RCC 7860 (cell line): ENCODE measurements around the gene FMNL2.
A peak's percentile ranks its signal among the peaks of the same experiment; 100 is the strongest.
"Not testable (repeated sequence)": the region's sequence is repeated elsewhere in the genome, so short reads cannot be mapped to it uniquely, and the experiment has no call there.

Source experiments
- DNase-seq: peaks from one replicate; pipeline ENCODE4 v3.0.0-alpha.2; 2015; ENCODE audit warnings: low spot score
- FAIRE-seq: peaks from 2 replicates; lab custom pipeline; 2012; peaks lifted over from hg19 to GRCh38; lab: Jason Lieb, UNC

FMNL2 gene

DNA sequence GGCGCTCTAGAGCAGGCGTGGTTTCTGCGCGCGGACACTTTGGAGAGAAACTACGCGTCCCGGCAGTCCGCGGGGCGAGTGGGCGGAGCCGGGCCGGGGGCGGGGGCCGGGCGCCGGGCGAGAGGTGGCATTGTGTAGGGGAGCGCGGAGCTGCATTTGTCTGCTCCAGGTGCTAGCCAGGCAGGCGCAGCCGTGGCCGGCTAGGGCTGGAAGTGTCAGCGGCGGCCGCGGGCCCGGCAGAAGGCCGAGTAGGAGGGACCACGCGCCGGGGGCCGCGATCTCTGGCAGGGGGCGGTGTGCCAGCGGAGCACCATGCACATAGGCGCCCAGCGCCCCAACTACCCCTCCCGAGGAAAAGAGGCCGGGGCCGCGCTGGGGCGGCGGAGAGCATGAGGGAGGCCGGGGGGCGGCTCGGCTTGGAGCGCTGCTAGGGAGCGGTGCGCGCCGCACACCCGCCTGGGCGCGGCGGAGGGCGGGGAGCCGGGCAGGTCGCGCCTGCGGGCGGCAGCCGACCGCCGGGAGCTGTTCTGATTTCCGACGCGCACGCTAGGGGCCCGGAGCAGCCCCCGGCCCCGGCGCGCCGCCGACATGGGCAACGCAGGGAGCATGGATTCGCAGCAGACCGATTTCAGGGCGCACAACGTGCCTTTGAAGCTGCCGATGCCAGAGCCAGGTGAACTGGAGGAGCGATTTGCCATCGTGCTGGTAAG, at the start of gene FMNL2:
Gene FMNL2 (plus strand): TSS at position 159 of the 710 bp plus-strand sequence.
- FAIRE-seq (no peak), DNase-seq (peak; percentile 61)

- FAIRE-seq (no peak), DNase-seq (no peak)
Observed at GRCh38 chr2:152292991-152293390, 42.0 kb upstream of the FMNL2 start.

DNA sequence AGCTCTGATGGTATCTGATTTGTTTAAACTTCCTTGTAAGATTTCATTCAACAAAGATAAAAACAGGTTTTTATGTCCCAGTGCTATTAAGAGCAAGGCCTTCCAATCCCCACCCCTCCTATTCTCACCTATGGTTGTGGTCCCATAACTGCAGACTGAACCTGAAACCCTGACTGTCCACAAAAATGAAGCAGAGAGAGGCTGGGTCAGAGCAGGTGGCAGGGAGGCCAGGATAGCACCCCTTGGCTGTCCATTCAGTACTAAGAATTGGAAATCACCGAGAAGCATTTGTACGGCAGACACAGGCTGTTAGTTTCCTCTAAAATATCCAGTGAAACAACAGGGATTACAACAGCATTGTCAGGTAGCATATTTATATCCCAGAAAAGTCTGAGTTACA, 37.3 kb upstream of the FMNL2 start:
- FAIRE-seq (no peak), DNase-seq (no peak)

- no peak for FAIRE-seq
- DNase-seq = no peak
Observed at GRCh38 chr2:152298754-152299153, 36.2 kb upstream of the FMNL2 start.

GRCh38 chr2:152301131-152301530, 33.8 kb upstream of the FMNL2 start:
- FAIRE-seq (no peak), DNase-seq (no peak)

DNA sequence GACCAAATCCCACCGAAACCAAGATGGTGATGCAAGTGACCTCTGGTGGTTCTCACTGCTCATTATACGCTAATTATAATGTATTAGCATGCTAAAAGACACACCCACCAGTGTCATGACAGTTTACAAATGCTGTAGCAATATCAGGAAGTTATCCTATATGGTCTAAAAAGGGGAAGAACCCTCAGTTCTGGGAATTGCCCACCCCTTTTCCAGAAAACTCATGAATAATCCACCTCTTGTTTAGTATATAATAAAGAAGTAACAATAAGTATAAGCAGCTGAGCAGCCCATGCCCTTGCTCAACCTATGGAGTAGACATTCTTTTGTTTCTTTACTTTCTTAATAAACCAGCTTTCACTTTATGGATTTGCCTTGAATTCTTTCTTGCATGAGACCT, 31.0 kb upstream of the FMNL2 start:
- DNase-seq (no peak), FAIRE-seq (no peak)

DNA sequence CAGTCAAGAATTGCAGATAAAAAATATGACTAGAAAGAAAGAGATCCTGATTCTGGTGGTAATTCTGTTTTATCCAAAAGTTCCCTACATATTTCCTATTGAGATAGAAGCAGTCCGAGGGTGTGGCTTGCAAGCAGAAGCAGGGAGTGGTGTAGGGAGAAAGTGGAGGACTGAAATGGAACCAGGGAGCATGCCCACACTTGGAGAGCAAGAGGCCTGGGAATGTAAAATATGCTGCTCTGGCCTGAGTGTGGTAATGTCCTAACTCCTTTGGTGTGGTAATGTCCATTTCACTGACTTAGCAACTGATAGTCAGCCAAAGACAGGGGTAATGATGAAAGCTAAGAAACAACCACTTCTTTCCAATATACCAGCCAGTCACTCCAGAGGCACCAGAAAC, 30.1 kb upstream of the FMNL2 start:
- FAIRE-seq = no peak
- no peak for DNase-seq

DNA sequence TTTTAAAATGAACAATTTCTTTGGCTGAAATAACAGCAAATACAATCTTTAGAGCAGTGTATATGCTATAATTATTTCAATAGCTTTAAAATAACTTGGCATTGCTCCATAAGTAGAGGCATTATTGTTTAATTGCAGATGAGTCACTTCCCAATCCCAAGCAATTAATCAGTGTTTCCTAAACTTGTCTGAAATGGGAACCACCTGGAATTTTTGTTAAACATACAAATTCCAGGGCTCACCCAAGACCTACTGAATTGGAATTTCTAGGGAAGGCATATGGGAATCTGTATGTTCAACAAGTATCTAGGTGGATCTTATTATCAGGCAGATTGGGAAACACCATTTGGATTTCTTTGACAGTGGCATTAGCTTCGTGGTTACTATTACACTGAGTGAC, 27.1 kb upstream of the FMNL2 start:
- DNase-seq (no peak), FAIRE-seq (no peak)

GRCh38 chr2:152309352-152310214, 25.4 kb upstream of the FMNL2 start:
- DNase-seq (no peak), FAIRE-seq (no peak)

GRCh38 chr2:152319822-152320570, 15.0 kb upstream of the FMNL2 start:
- no peak for DNase-seq
- no peak for FAIRE-seq

GRCh38 chr2:152320814-152321213, 14.2 kb upstream of the FMNL2 start:
- DNase-seq = no peak
- FAIRE-seq = no peak

- DNase-seq = no peak
- FAIRE-seq = no peak
Observed at GRCh38 chr2:152322222-152322621, 12.8 kb upstream of the FMNL2 start.

DNA sequence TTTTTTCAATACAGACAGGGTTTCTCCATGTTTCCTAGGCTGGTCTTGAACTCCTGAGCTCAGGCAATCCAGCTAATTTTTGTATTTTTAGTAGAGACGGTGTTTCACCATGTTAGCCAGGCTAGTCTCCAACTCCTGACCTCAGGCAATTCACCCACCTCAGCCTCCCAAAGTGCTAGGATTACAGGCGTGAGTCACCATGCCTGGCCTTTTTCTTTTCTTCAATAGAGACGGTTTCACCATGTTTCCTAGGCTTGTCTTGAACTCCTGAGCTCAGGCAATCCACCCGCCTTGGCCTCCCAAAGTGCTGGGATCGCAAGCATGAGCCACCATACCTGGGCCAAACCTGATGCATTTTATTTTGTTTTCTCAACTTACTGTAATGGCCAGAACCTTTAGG, 9.8 kb upstream of the FMNL2 start:
- not testable (repeated sequence) for FAIRE-seq, DNase-seq

- FAIRE-seq = no peak
- no peak for DNase-seq
Observed at GRCh38 chr2:152326710-152327109, 8.3 kb upstream of the FMNL2 start.

DNA sequence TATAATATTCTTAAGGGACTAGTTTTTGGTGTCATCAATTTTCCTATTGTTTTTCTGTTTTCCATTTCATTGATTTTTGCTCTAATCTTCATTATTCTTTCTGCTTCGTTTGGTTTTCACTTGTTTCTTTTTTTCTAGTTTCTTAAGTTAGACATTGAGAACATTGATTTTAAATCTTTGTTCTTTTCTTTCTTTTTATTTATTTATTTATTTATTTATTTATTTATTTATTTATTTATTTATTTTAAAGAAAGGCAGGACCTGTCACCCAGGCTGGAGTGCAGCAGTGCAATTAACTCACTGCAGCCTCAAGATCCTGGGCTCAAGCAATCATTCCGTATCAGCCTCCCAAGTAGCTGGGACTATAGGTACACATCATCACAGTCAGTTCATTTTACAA, 7.0 kb upstream of the FMNL2 start:
- DNase-seq (no peak), FAIRE-seq (no peak)

DNA sequence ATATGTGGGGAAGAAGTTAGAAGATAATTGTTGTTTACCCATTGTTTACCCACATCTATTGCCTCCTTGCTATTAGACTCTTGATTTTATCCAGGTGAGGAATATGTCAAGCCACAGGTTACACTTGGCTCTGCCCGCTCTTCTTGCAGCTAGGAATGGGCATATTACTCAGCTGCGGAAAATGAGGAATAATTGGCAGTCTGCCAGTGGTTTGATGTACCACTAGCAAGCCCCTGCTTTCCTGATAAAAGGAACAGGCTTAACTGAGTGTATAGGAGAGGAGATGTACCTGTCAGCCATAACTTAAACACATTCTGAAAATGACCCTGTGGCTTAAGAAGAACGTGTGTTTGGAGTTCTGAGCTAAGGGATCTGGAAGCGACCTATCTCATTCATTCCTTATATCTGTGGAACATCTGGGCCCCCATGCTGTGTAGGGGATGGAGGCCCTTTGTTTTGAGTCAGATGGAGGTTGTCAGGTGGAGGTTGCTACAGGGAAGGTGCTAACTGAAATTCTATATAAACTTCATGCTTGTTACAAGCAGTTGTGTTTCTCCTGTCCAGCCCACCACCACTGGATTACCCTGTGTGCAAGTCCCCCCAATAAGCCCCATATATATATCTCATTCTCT, 4.6 kb upstream of the FMNL2 start:
- no peak for DNase-seq
- FAIRE-seq = no peak

DNA sequence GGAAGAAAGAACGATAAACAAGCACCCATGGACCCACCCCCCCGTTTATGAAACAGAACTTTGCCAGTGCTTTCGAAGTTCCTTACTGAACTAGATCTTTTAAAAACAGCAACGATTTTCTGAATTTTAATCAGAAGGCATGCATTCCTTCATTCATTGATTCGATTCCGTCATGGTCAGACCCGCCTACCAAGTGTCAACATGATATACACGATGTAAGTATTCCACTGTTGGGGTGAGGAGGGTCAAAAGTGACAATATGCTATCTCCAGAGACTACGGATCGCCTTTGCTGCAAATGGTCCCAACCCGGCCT, 316 bp upstream of the FMNL2 start:
- no peak for DNase-seq
- no peak for FAIRE-seq

DNA sequence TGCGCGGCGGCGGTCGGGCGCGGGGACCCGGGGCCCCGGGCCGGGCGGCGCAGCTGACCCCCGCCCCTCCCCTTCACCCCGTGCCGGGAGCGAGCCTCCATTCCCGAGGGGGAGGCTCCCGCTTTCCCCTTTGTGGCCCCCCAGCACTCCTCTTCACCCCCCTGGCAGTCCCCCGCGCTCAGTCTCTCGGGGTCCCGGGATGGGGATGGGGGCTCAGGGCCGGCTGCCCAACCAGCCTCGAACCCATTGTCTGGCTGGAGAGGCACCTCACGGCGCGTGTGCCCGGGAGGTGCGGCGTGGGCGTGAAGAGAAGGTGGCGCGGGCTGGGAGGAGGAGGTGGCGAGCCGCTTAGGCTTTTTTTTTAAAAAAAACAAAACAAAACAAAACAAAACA, 748 bp downstream of the FMNL2 start:
- no peak for DNase-seq

GRCh38 chr2:152336119-152336853, 1.3 kb downstream of the FMNL2 start:
- FAIRE-seq (no peak), DNase-seq (peak; percentile 45)

More for the DNA sequence above, 748 bp downstream of the FMNL2 start:
- FAIRE-seq = no peak

- FAIRE-seq (no peak), DNase-seq (no peak)
Observed at GRCh38 chr2:152336854-152337510, 2.0 kb downstream of the FMNL2 start.
